Prostate gland (tissue), 2 donors: ENCODE measurements around the gene NFATC3. TPM values are rescaled to one million over a fixed set of nuclear protein-coding genes. Genes with fewer than 3 reads are reported as not detected.

ENCODE experiments used
- DNase-seq: peaks from one replicate; pipeline ENCODE4 v3.0.0-alpha.2; 2019; ENCODE audit warnings: low spot score
- H3K27ac ChIP-seq, 2 donors: fragments of 200-600 bp; sonication (generic); 2 replicates each; pipeline ENCODE4 v1.5.1; 2017 to 2019
- H3K27me3 ChIP-seq: fragments of 200-600 bp; sonication (generic); replicated peaks from 2 replicates; pipeline ENCODE4 v1.5.1; 2019; ENCODE audit not compliant: insufficient read depth
- H3K36me3 ChIP-seq, 2 donors: fragments of 200-600 bp; sonication (generic); 1 replicate in 1 of 2; 2 replicates in 1 of 2; pipeline versions ENCODE4 v1.5.1 to v1.8.1; 2017 to 2019
- H3K4me1 ChIP-seq: fragments of 200-600 bp; sonication (generic); replicated peaks from 2 replicates; pipeline ENCODE4 v1.5.1; 2019
- H3K4me3 ChIP-seq, 2 donors: fragments of 200-600 bp; sonication (generic); 2 replicates each; pipeline ENCODE4 v1.5.1; 2017 to 2019
- H3K9me3 ChIP-seq: fragments of 200-600 bp; sonication (generic); 2 replicates; pipeline ENCODE4 v1.5.1; 2017
- POLR2A ChIP-seq: fragments of 450-650 bp; IDR thresholded peaks from one replicate; pipeline ENCODE4 v1.6.1; 2016; ENCODE audit warnings: antibody characterized with exemption, mild to moderate bottlenecking
- POLR2AphosphoS5 ChIP-seq: sonication (generic); formaldehyde crosslinking; IDR thresholded peaks from one replicate; pipeline ENCODE4 v1.6.1; 2017; ENCODE audit warnings: antibody characterized with exemption
- WGBS: methylation state at CpG from one replicate; pipeline ENCODE4 v1.1.5; 2018; 5-methylcytosine and 5-hydroxymethylcytosine counted together
- intact Hi-C: fragments of 100-400 bp; cut with DNase I; formaldehyde crosslinking; loops from one replicate; pipeline ENCODE4 v1.14.2; 2022
- total RNA-seq, 2 donors: library from RNA; depleted of rRNA; stranded (reverse); fragments of >200 nt; gene quantifications; one replicate each; pipeline ENCODE4 v1.1.0, GENCODE V29; 2016
- TF ChIP-seq, protein P1 (sequence below), 4 experiments: fragments of 200-600 bp in 2 of 4; fragments of 450-650 bp in 2 of 4; sonication (generic) in 2 of 4; IDR thresholded peaks; 1 replicate in 3 of 4; 2 replicates in 1 of 4; pipeline ENCODE4 v1.5.1; 2016 to 2019; ENCODE audit warnings: antibody characterized with exemption in 4 of 4, mild to moderate bottlenecking in 2 of 4, moderate library complexity in 2 of 4

Gene NFATC3
- total RNA-seq, 2 donors from 2014 or later, result 36.6 to 84.1 TPM

DNA sequence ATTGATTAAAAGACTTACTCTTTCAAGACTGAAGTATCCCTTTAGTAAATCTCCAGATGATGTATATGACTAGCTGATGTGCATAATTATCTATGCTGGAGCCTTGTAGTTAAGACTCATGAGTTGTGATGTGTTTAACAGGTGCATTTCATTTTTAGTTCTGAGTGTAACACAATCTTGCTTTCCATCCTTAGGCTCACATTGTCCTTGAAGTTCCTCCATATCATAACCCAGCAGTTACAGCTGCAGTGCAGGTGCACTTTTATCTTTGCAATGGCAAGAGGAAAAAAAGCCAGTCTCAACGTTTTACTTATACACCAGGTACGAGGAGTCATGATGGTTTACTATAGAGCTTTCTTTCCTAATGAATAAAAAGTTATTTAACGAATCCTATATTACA, 97.9 kb downstream of the NFATC3 start:
- intact Hi-C loops, result no loop called here
- no peak for TF ChIP-seq POLR2AphosphoS5
- TF ChIP-seq POLR2A, result no peak
- TF ChIP-seq, protein P1, sequence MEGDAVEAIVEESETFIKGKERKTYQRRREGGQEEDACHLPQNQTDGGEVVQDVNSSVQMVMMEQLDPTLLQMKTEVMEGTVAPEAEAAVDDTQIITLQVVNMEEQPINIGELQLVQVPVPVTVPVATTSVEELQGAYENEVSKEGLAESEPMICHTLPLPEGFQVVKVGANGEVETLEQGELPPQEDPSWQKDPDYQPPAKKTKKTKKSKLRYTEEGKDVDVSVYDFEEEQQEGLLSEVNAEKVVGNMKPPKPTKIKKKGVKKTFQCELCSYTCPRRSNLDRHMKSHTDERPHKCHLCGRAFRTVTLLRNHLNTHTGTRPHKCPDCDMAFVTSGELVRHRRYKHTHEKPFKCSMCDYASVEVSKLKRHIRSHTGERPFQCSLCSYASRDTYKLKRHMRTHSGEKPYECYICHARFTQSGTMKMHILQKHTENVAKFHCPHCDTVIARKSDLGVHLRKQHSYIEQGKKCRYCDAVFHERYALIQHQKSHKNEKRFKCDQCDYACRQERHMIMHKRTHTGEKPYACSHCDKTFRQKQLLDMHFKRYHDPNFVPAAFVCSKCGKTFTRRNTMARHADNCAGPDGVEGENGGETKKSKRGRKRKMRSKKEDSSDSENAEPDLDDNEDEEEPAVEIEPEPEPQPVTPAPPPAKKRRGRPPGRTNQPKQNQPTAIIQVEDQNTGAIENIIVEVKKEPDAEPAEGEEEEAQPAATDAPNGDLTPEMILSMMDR (IDR thresholded peaks at IDR 0.05), result no peak
- H3K4me1 ChIP-seq, result no peaks in the 10 kb centered on the region
- no peak for DNase-seq
- H3K4me3 ChIP-seq, result no peak overlapping the region
- no peaks in the 10 kb centered on the region for H3K36me3 ChIP-seq
- 93% methylated on average over 3 of the region's 3 CpGs for WGBS
- no peaks in the 10 kb centered on the region for H3K9me3 ChIP-seq
- no peaks in the 10 kb centered on the region for H3K27me3 ChIP-seq
- no peak overlapping the region for H3K27ac ChIP-seq

DNA sequence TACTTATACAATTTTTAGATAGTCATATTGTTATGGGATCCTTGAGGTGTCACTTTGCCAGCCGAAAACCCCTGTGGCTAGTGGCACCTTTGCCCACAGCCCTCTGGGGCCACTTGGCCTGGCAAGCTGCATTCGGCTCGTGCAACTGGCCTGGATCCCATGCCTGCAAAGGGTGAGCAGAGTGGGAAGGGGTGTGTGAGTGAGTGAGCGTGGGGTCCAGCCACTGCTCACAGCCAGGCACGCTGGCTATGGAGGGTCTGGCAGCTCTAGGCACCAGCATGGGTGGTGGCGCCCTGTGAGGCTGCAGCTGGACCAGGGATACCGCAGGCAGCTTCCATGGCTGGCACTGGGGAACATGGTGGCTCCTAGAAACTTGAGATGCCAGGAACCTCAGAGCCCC, 101.7 kb downstream of the NFATC3 start:
- TF ChIP-seq, protein P1 (IDR thresholded peaks at IDR 0.05), result no peak
- TF ChIP-seq POLR2AphosphoS5, result no peak
- TF ChIP-seq POLR2A, result no peak
- DNase-seq, result no peak
- intact Hi-C loops, result no loop called here
- whole genome bisulfite sequencing, result 97% methylated on average over 6 of the region's 7 CpGs
- H3K9me3 ChIP-seq, result no peaks in the 10 kb centered on the region
- H3K27me3 ChIP-seq, result no peaks in the 10 kb centered on the region
- peaks cover 0 to 4% of the 10 kb centered on the region in 2 donors for H3K36me3 ChIP-seq
- H3K4me1 ChIP-seq, result no peaks in the 10 kb centered on the region
- H3K27ac ChIP-seq, result no peak overlapping the region
- H3K4me3 ChIP-seq, result no peak overlapping the region

DNA sequence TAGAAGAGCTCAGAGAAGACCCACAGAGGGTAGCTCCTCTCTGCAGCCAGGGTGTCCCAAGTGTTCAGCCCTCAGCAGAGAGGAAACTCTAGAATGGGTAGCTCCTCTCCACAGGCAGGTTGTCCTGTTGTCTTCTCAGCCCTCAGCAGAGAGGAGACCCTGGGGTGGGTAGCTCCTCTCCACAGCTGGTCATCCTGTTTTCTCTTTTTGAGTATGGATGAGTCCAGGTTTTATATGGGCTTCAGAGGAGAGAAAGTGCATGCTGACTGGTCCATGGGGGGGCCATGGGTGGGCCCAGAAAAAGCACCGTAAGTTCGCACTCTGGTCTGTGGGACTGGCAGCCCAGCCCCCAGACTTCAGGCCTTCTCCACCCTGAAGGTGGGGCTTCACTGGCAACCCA, 102.3 kb downstream of the NFATC3 start:
- no peak for TF ChIP-seq POLR2AphosphoS5
- TF ChIP-seq, protein P1 (IDR thresholded peaks at IDR 0.05), result no peak
- TF ChIP-seq POLR2A, result no peak
- Histone ChIP-seq H3K27me3 (no peaks in the 10 kb centered on the region), H3K9me3 (no peaks in the 10 kb centered on the region), H3K36me3 (peaks cover 0 to 4% of the 10 kb centered on the region in 2 donors), H3K27ac (no peak overlapping the region), H3K4me1 (no peaks in the 10 kb centered on the region), H3K4me3 (no peak overlapping the region)
- no peak for DNase-seq
- intact Hi-C loops, result no loop called here
- WGBS, result 89% methylated on average over 2 of the region's 2 CpGs

DNA sequence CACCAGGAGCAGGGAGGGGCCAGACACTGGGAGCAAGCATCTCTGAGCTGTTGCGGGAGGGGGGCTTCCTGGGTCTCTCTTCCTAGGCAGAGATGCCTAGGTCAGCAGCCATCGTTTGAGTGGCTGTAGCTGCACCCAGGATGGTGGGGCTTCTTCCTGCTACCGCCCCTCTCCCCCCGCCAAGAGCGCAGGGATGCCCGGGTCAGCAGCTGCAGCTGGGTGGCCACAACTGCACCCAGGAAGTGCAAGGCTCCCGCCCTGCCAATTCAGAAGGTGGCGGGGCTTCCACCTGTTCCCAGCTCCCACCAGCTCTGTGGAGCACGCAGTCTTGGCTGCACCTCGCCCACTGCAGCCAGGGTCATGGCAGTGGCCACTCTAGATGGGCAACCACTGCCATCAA, 103.0 kb downstream of the NFATC3 start:
- Histone ChIP-seq H3K4me3 (no peak overlapping the region), H3K36me3 (peaks cover 0 to 4% of the 10 kb centered on the region in 2 donors), H3K9me3 (no peaks in the 10 kb centered on the region), H3K27me3 (no peaks in the 10 kb centered on the region), H3K27ac (no peak overlapping the region), H3K4me1 (no peaks in the 10 kb centered on the region)
- DNase-seq, result no peak
- no peak for TF ChIP-seq POLR2A
- TF ChIP-seq, protein P1 (IDR thresholded peaks at IDR 0.05), result no peak
- no peak for TF ChIP-seq POLR2AphosphoS5
- 98% methylated on average over 10 of the region's 10 CpGs for WGBS
- intact Hi-C loops, result no loop called here

DNA sequence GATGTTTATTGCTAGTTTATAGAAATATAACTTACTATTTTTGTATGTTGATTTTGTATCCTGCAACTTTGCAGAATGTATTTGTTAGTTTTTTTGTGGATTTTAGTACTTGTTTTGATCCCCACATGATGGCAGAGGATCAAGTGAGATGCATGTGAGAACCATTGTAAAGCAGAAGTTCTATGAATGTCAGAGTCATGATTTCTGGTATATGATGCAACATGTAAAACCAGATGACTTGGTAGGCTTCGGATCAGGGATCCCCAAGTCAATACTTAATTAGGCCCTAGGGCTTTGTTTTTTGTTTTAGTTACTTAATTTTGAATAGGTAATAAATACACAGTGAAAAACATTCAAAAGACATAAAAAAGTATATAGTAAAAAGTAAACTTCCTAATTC, 104.9 kb downstream of the NFATC3 start:
- 85% methylated on average over 1 of the region's 1 CpG for WGBS
- Histone ChIP-seq H3K4me3 (no peak overlapping the region), H3K36me3 (peaks cover 0 to 4% of the 10 kb centered on the region in 2 donors), H3K4me1 (no peaks in the 10 kb centered on the region), H3K27ac (no peak overlapping the region), H3K27me3 (no peaks in the 10 kb centered on the region), H3K9me3 (no peaks in the 10 kb centered on the region)
- intact Hi-C loops, result no loop called here
- no peak for TF ChIP-seq POLR2AphosphoS5
- TF ChIP-seq, protein P1 (IDR thresholded peaks at IDR 0.05), result no peak
- TF ChIP-seq POLR2A, result no peak
- DNase-seq, result no peak
